HFFc6 (cell line): ENCODE measurements around the gene TBATA. TPM values are rescaled to one million over a fixed set of nuclear protein-coding genes. Genes with fewer than 3 reads are reported as not detected.
A peak's percentile ranks its signal among the peaks of the same experiment; 100 is the strongest.

Experiments
- DNase-seq: peaks from one replicate; pipeline ENCODE4 v3.0.0-alpha.2; 2018
- H3K27ac Mint-ChIP-seq: 2 replicates; pipeline ENCODE4 v1.8.0; 2020; ENCODE audit warnings: mild to moderate bottlenecking, mixed read lengths
- H3K27me3 Mint-ChIP-seq: 2 replicates; pipeline ENCODE4 v1.8.0; 2021; ENCODE audit warnings: mild to moderate bottlenecking, moderate library complexity, mixed read lengths; ENCODE audit not compliant: insufficient read depth
- H3K36me3 Mint-ChIP-seq: 2 replicates; pipeline ENCODE4 v1.8.0; 2021; ENCODE audit warnings: low read depth, mixed read lengths
- H3K4me1 Mint-ChIP-seq: 2 replicates; pipeline ENCODE4 v1.8.0; 2020; ENCODE audit warnings: low read depth, mixed read lengths
- H3K4me3 Mint-ChIP-seq: 2 replicates; pipeline ENCODE4 v1.8.0; 2020; ENCODE audit warnings: mild to moderate bottlenecking, moderate library complexity, mixed read lengths
- H3K9me3 Mint-ChIP-seq: 2 replicates; pipeline ENCODE4 v1.8.0; 2020; ENCODE audit warnings: mild to moderate bottlenecking, mixed read lengths
- CTCF ChIP-seq: fragments of 200-600 bp; sonication (generic); IDR thresholded peaks from 2 replicates; pipeline ENCODE4 v1.5.0; 2021; ENCODE audit warnings: antibody characterized with exemption, mild to moderate bottlenecking
- total RNA-seq, 6 experiments: library from RNA; stranded (reverse); fragmentation: NEBNext Ultra II Directional; extraction: Animal tissue kit (Norgen Biotek cat#: 25700); gene quantifications; 2 replicates in 1 of 6; 3 replicates in 5 of 6; pipeline ENCODE4 v1.2.3, GENCODE V29; 2021

TBATA gene
- total RNA-seq, 6 experiments from 2014 or later: not detected

- Mint-ChIP-seq H3K36me3 (no peaks in the 10 kb centered on the region), H3K9me3 (no peaks in the 10 kb centered on the region), H3K4me1 (peaks cover 3% of the 10 kb centered on the region), H3K27me3 (peaks cover 25% of the 10 kb centered on the region), H3K4me3 (no peak overlapping the region), H3K27ac (no peak overlapping the region)
- no peak for DNase-seq
- peak; percentile 31 for TF ChIP-seq CTCF
These were observed 47.0 kb downstream of the TBATA start for GRCh38 chr10:70738006-70738760.

GRCh38 chr10:70737250-70737649, 47.9 kb downstream of the TBATA start:
- Mint-ChIP-seq H3K9me3 (no peaks in the 10 kb centered on the region), H3K4me1 (peaks cover 8% of the 10 kb centered on the region), H3K4me3 (no peak overlapping the region), H3K36me3 (no peaks in the 10 kb centered on the region), H3K27me3 (peaks cover 26% of the 10 kb centered on the region), H3K27ac (no peak overlapping the region)
- no peak for TF ChIP-seq CTCF
- DNase-seq: no peak

- DNase-seq: no peak
- H3K9me3 Mint-ChIP-seq: no peaks in the 10 kb centered on the region
- H3K27ac Mint-ChIP-seq: no peak overlapping the region
- H3K4me3 Mint-ChIP-seq: no peak overlapping the region
- no peaks in the 10 kb centered on the region for H3K36me3 Mint-ChIP-seq
- no peak for TF ChIP-seq CTCF
- peaks cover 27% of the 10 kb centered on the region for H3K27me3 Mint-ChIP-seq
- H3K4me1 Mint-ChIP-seq: peaks cover 8% of the 10 kb centered on the region
These were observed 48.7 kb downstream of the TBATA start for GRCh38 chr10:70736525-70736924.

- H3K27me3 Mint-ChIP-seq: peaks cover 26% of the 10 kb centered on the region
- no peak overlapping the region for H3K4me3 Mint-ChIP-seq
- no peak overlapping the region for H3K27ac Mint-ChIP-seq
- H3K9me3 Mint-ChIP-seq: no peaks in the 10 kb centered on the region
- TF ChIP-seq CTCF: no peak
- no peaks in the 10 kb centered on the region for H3K36me3 Mint-ChIP-seq
- no peak for DNase-seq
- peaks cover 8% of the 10 kb centered on the region for H3K4me1 Mint-ChIP-seq
These were observed 50.0 kb downstream of the TBATA start for GRCh38 chr10:70735161-70735560.

- Mint-ChIP-seq H3K36me3 (no peaks in the 10 kb centered on the region), H3K4me3 (no peak overlapping the region), H3K27me3 (peaks cover 27% of the 10 kb centered on the region), H3K9me3 (no peaks in the 10 kb centered on the region), H3K27ac (no peak overlapping the region), H3K4me1 (peaks cover 8% of the 10 kb centered on the region)
- no peak for TF ChIP-seq CTCF
- DNase-seq: peak; percentile 6
These were observed 52.1 kb downstream of the TBATA start for GRCh38 chr10:70733051-70733450.
